ENCODE data around the gene PTPRG.

Gene PTPRG

GRCh38 chr3:62178739-62179600 is 617.6 kb downstream of the PTPRG start:
- no peak for DNase-seq

GRCh38 chr3:62180514-62180913 is 619.1 kb downstream of the PTPRG start:
- DNase-seq = no peak

DNA sequence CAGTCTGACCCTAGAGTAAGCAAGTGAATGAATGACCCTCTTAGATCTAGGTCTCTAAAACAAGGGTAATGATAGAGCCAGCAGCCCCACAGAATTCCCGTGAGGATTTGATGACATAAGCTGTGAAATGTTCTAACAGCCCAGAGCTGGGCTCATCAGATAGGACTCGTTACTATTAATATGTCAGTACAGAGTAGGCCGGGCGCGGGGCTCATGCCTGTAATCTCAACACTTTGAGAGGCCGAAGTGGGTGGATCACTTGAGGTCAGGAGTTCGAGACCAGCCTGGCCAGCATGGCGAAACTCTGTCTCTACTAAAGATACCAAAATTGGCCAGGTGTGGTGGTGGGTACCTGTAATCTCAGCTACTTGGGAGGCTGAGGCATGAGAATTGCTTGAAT is 621.7 kb downstream of the PTPRG start:
- DNase-seq = no peak

GRCh38 chr3:62183969-62184368 is 622.6 kb downstream of the PTPRG start:
- no peak for DNase-seq

DNA sequence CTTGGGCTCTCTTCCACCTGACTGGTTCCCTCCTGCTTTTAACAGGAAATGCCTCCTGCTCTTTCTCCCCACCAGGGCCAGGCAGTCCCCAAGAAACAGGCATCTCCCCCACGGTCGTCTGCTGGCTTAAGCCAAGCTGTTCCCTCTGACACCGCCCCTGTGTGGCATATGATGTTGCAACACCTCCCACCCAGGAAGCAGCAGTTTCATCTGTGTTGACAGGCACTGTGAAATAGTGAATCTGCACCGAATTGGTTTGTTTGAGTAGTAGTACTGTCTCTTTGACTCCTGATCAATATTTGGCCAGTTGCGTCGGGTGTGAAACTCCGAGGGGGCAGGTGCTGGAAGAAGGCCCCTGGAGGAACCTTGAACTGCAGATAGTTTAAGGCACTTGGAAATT is 623.2 kb downstream of the PTPRG start:
- no peak for DNase-seq

DNA sequence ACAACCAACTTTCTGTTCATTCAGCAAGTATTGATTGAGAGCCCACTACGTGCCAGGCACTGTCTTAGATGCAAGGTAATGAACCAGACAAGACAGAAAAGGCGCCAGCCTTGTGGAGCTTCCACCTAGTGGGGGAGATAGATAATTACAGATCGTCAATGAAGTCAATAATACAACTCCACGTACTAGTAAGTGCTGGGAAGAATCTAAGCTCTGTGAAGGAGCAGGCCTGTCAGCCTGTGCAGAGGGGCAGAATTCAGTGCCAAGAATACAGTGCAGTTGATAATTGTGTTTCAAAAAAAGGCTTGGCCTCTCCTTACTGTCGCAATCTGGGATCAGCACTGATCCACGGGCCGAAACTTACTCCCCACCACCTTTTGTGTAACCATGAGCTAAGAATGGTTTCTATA is 625.7 kb downstream of the PTPRG start:
- no peak for DNase-seq

- DNase-seq = no peak
These were observed 627.5 kb downstream of the PTPRG start for GRCh38 chr3:62188681-62189375.

DNA sequence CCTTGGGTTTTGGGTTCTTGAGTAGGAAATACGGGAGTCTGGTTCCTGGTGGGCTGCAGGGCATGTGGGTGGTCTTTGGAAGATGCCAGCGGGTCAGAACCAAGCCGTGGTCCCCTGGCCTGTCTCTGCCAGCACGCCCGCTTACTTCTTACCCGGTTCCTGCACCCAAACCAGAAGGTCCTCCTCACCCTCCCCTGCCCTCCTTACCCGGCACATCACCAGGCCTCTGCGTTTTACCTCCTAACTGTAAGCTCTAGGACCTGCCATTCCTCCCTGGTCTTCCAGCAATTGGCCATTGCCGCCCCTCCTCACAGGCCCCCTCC is 628.0 kb downstream of the PTPRG start:
- DNase-seq = no peak

DNA sequence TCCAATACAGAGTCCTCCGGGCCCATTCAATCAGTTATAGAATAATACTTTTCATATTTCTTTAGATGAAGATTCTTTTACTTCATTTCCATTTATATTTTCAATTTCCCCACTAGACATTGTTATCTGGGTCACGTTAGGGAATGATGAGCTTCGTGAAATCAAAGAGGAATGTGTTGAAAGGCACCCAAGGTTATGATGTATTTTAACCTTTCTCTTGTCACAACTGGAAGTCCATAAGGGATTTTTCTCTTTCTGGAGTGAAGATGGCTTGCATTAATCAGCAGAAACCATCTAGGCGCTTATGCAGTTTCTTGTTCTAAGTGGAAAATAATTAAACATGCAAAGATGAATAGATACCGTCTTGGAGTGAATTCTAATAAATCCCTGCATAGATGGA is 631.5 kb downstream of the PTPRG start:
- no peak for DNase-seq

GRCh38 chr3:62193586-62194345 is 632.4 kb downstream of the PTPRG start:
- DNase-seq = peak; percentile 12

- DNase-seq = no peak
These were observed 636.1 kb downstream of the PTPRG start for GRCh38 chr3:62197350-62198012.

- DNase-seq = no peak
These were observed 637.8 kb downstream of the PTPRG start for GRCh38 chr3:62199126-62199525.

GRCh38 chr3:62201438-62202035 is 640.2 kb downstream of the PTPRG start:
- no peak for DNase-seq

DNA sequence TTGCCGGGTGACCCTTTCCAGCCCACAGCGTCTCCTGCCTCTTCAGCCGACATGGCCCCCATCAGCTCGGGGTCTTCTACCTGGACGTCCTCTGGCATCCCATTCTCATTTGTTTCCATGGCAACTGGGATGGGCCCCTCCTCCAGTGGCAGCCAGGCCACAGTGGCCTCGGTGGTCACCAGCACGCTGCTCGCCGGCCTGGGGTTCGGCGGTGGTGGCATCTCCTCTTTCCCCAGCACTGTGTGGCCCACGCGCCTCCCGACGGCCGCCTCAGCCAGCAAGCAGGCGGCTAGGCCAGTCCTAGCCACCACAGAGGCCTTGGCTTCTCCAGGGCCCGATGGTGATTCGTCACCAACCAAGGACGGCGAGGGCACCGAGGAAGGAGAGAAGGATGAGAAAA is 641.8 kb downstream of the PTPRG start:
- no peak for DNase-seq

DNA sequence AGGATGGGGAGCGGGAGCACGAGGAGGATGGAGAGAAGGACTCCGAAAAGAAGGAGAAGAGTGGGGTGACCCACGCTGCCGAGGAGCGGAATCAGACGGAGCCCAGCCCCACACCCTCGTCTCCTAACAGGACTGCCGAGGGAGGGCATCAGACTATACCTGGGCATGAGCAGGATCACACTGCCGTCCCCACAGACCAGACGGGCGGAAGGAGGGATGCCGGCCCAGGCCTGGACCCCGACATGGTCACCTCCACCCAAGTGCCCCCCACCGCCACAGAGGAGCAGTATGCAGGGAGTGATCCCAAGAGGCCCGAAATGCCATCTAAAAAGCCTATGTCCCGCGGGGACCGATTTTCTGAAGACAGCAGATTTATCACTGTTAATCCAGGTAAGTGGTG is 642.2 kb downstream of the PTPRG start:
- DNase-seq = no peak

- DNase-seq = no peak
These were observed 645.8 kb downstream of the PTPRG start for GRCh38 chr3:62207197-62207596.

DNA sequence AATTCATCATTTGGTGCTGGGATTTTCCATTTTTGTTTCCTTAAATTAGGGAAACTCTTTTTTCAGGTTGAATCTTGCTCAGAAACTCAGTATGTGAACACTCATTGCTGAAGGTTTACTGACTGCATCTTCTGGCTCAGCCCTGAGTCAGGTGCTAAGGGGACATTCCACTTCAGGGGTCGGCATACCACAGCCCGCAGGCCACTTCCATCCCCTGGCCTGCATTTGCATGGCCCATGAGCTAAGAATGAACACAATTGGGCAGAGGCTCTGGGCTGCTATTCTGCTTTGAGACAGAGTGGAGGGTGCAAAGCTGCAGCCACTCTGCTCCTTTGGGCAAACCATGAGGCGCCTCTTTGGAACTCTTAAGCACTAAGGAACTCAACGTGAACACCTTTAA is 647.0 kb downstream of the PTPRG start:
- no peak for DNase-seq

GRCh38 chr3:62209101-62209500 is 647.7 kb downstream of the PTPRG start:
- no peak for DNase-seq

DNA sequence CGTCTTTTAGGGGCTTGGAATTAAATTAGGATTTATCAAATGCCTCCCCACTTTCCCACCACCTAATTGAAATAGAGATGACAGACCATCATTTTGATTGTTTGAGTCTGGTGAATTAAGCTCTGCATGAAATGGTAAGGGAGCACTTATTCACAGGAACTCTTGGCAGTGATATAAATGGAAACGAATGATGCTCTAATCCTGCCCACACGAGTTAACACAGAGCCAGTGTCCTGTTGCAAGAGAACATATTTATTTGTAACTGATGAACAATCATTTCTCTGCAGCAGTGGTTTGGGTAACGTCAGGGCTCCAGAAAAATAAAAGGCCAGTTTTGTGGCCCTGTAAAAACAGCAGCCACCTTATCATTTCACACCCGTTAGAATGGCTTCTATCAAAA is 648.6 kb downstream of the PTPRG start:
- DNase-seq = no peak

- no peak for DNase-seq
These were observed 650.5 kb downstream of the PTPRG start for GRCh38 chr3:62211675-62212429.

DNA sequence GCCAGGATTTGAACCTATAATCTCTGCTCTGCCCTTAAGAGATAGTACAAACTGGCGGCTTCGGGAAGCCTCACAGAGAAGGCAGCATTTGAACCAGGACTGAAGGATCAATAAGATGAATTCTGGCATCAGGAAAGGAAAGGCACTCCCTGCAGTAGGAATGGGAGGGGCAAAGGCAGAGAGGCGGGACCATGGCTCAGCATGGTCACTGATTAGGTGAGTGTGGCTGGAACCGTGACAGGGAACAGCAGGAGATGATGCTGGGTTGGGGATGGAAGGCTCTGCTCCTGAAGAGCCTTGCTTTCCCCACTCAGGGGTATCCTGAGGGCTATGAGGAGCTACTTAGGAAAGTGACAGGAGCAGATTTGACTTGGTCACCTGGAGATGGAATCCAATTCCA is 653.5 kb downstream of the PTPRG start:
- DNase-seq = no peak

- DNase-seq = no peak
These were observed 659.2 kb downstream of the PTPRG start for GRCh38 chr3:62220616-62221015.
